ENCODE results near the gene SHANK2.

- TF ChIP-seq ZNF274 (IDR thresholded peaks at IDR 0.05; ENCODE audit: low read depth, low read length) (no peak), YY1 (IDR thresholded peaks at IDR 0.05; ENCODE audit: insufficient read depth, insufficient read length) (no peak), SUZ12 (IDR thresholded peaks at IDR 0.05; ENCODE audit: extremely low read depth, insufficient read depth, insufficient read length) (no peak)
Measured at GRCh38 chr11:71248656-71249055, 3.7 kb downstream of the SHANK2 start.
